GM19025 (cell line): ENCODE results near the gene CD83.
"Not testable (repeated sequence)": the region's sequence is repeated elsewhere in the genome, so short reads cannot be mapped to it uniquely, and the experiment has no call there.

ENCODE experiments used
- ATAC-seq: cut with Tn5 transposase; IDR thresholded peaks from one replicate; pipeline ENCODE4 v1.9.1; 2021; ENCODE audit warnings: mild to moderate bottlenecking, low read depth, moderate library complexity; ENCODE audit not compliant: unreplicated experiment

Gene CD83

GRCh38 chr6:14117158-14118090, at the start of gene CD83:
Gene CD83 (plus strand): TSS chr6:14117772. CDS start chr6:14117812, 40 bp downstream.
- ATAC-seq = peak; percentile 66

GRCh38 chr6:14068133-14068532, 49.4 kb upstream of the CD83 start:
- ATAC-seq = no peak

GRCh38 chr6:14068623-14069022, 48.9 kb upstream of the CD83 start:
- no peak for ATAC-seq

- ATAC-seq = no peak
These were observed 47.1 kb upstream of the CD83 start for GRCh38 chr6:14070457-14070856.

GRCh38 chr6:14072084-14072483, 45.5 kb upstream of the CD83 start:
- no peak for ATAC-seq

- not testable (repeated sequence) for ATAC-seq
These were observed 43.8 kb upstream of the CD83 start for GRCh38 chr6:14073561-14074354.

GRCh38 chr6:14074476-14075094, 43.0 kb upstream of the CD83 start:
- no peak for ATAC-seq

- peak; percentile 55 for ATAC-seq
These were observed 42.5 kb upstream of the CD83 start for GRCh38 chr6:14075095-14075503.

GRCh38 chr6:14077193-14077867, 40.2 kb upstream of the CD83 start:
- no peak for ATAC-seq

- ATAC-seq = no peak
These were observed 38.1 kb upstream of the CD83 start for GRCh38 chr6:14079433-14079832.

GRCh38 chr6:14079971-14080370, 37.6 kb upstream of the CD83 start:
- ATAC-seq = no peak

- ATAC-seq = no peak
These were observed 36.4 kb upstream of the CD83 start for GRCh38 chr6:14081126-14081525.

- no peak for ATAC-seq
These were observed 34.8 kb upstream of the CD83 start for GRCh38 chr6:14082771-14083170.

GRCh38 chr6:14083262-14083661, 34.3 kb upstream of the CD83 start:
- ATAC-seq = no peak

- ATAC-seq = no peak
These were observed 33.8 kb upstream of the CD83 start for GRCh38 chr6:14083751-14084150.

GRCh38 chr6:14084388-14084787, 33.2 kb upstream of the CD83 start:
- ATAC-seq = no peak

GRCh38 chr6:14085176-14085787, 32.3 kb upstream of the CD83 start:
- no peak for ATAC-seq

GRCh38 chr6:14086701-14087100, 30.9 kb upstream of the CD83 start:
- ATAC-seq = no peak

- ATAC-seq = peak; percentile 41
These were observed 28.9 kb upstream of the CD83 start for GRCh38 chr6:14088600-14089192.

GRCh38 chr6:14089224-14089623, 28.3 kb upstream of the CD83 start:
- ATAC-seq = peak; percentile 38
